ENCODE results near the gene CDK5R1. TPM values are rescaled to one million over a fixed set of nuclear protein-coding genes. Genes with fewer than 3 reads are reported as not detected.

The CDK5R1 gene
- total RNA-seq, 1 donor from 2014 or later, result 25.8 TPM

Other genes with a start within 250 kb of the CDK5R1 start
- gene RHBDL3, start 221.2 kb upstream of the CDK5R1 start, total RNA-seq, result 0.16 and 0.36 TPM in 2 replicates
- 9.8 and 13.7 TPM in 2 replicates for gene C17orf75, start 144.8 kb upstream of the CDK5R1 start, total RNA-seq
- 125 and 140 TPM in 2 replicates for gene ZNF207, start 136.8 kb upstream of the CDK5R1 start, total RNA-seq
- 93.7 and 95.0 TPM in 2 replicates for gene PSMD11, start 42.5 kb upstream of the CDK5R1 start, total RNA-seq

Measured in myocyte (in vitro differentiated cells).